PFSK-1 (cell line): Measurements from ENCODE around the gene FGF4.

ENCODE experiments used
- POLR2AphosphoS5 ChIP-seq: IDR thresholded peaks from 2 replicates; pipeline ENCODE4 v1.6.1; 2012; ENCODE audit warnings: low read depth, mild to moderate bottlenecking, control low read depth, low read length, moderate library complexity
- SIN3A ChIP-seq: IDR thresholded peaks from 2 replicates; pipeline ENCODE4 v1.6.1; 2012; ENCODE audit warnings: mild to moderate bottlenecking, low read length, moderate library complexity, borderline replicate concordance; ENCODE audit not compliant: insufficient read depth
- TAF1 ChIP-seq: IDR thresholded peaks from 2 replicates; pipeline ENCODE4 v1.6.1; 2012; ENCODE audit warnings: low read length, control low read depth, borderline replicate concordance; ENCODE audit not compliant: insufficient read depth
- TF ChIP-seq, protein P1 (sequence below), 2 experiments: IDR thresholded peaks; 2 replicates each; pipeline versions ENCODE4 v1.6.1 to v1.8.0; 2011 to 2012; ENCODE audit warnings: low read depth in 2 of 2, low read length in 2 of 2, control low read depth in 1 of 2, inconsistent platforms in 1 of 2, mild to moderate bottlenecking in 1 of 2, moderate library complexity in 1 of 2; ENCODE audit not compliant: insufficient read depth in 1 of 2

DNA sequence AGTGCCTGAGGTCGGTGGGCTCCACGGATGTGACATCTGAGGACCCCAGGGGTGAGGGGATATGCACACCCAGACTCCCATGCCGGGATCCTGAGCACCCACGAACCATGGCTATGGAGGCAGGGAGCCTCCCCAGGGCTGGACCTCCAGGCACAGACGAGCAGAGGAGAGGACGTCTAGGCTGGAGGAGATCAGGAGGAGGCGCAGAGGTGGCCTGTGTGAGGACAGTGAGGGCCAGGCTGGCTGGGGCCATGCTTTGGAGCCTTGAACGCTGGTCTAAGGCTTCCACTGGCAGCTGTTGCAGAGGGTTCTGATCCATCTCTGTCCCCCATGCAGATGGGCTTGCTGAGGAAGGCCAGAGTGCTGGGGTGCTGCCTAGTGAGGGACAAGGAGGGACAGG, 29.0 kb downstream of the FGF4 start:
- TF ChIP-seq SIN3A (no peak), POLR2AphosphoS5 (no peak), TAF1 (no peak)
- TF ChIP-seq, protein P1, sequence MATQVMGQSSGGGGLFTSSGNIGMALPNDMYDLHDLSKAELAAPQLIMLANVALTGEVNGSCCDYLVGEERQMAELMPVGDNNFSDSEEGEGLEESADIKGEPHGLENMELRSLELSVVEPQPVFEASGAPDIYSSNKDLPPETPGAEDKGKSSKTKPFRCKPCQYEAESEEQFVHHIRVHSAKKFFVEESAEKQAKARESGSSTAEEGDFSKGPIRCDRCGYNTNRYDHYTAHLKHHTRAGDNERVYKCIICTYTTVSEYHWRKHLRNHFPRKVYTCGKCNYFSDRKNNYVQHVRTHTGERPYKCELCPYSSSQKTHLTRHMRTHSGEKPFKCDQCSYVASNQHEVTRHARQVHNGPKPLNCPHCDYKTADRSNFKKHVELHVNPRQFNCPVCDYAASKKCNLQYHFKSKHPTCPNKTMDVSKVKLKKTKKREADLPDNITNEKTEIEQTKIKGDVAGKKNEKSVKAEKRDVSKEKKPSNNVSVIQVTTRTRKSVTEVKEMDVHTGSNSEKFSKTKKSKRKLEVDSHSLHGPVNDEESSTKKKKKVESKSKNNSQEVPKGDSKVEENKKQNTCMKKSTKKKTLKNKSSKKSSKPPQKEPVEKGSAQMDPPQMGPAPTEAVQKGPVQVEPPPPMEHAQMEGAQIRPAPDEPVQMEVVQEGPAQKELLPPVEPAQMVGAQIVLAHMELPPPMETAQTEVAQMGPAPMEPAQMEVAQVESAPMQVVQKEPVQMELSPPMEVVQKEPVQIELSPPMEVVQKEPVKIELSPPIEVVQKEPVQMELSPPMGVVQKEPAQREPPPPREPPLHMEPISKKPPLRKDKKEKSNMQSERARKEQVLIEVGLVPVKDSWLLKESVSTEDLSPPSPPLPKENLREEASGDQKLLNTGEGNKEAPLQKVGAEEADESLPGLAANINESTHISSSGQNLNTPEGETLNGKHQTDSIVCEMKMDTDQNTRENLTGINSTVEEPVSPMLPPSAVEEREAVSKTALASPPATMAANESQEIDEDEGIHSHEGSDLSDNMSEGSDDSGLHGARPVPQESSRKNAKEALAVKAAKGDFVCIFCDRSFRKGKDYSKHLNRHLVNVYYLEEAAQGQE (IDR thresholded peaks at IDR 0.05; ENCODE audit: insufficient read depth in 1 of 2, low read depth in 2 of 2, low read length in 2 of 2) = no peak
